ENCODE results near the gene TPCN2.

TPCN2 gene

DNA sequence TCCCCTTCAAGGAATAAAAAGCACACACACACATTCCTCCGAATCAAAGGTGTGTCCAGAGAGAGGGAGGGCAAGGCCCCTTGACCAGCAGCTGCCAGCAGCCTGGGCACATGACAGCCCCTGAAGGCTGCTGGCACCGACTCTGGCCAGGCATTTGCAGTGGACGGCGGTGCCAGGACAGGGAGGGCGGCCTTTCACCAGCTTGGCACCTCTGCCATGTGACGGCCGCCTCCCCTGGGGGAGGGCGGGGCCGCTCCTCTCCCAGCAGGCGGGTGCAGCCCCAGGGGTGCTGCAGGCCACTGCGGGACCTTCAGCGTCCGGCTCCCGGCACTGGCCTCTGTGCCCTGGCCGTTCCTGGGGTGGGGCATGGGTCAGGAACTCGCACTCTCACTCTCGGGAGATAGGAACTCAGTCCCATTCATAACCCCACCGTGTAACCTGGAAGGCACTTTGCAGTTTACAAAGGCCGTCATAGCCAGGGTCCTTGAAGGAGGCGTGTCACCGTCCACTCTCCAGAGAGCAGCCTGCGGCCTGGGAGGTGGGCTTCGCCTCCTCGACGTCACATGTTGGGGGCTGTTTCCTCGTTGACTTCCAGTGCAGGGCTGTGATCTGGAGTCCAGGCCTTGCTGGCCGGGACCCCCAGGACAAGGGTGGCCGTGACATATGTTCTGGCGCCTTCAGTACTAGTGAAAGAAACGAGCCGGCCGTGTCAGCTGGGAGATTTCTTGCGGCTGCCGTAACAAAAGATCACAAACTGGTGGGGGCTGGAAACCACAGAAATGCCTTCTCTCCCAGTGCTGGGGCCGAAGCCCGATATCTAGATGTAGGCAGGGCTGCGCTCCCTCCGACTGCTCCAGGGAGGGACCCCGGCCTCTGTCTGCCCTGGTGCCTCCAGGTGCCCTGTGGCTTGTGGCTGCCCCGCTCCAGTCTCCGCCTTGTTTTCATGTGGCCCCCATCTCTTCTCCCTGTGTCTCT is 67.1 kb downstream of the TPCN2 start:
- TF ChIP-seq BACH2 (CRISPR knock-in tag; IDR thresholded peaks at IDR 0.05; ENCODE audit: borderline replicate concordance) = no peak
- TF ChIP-seq, protein P1, sequence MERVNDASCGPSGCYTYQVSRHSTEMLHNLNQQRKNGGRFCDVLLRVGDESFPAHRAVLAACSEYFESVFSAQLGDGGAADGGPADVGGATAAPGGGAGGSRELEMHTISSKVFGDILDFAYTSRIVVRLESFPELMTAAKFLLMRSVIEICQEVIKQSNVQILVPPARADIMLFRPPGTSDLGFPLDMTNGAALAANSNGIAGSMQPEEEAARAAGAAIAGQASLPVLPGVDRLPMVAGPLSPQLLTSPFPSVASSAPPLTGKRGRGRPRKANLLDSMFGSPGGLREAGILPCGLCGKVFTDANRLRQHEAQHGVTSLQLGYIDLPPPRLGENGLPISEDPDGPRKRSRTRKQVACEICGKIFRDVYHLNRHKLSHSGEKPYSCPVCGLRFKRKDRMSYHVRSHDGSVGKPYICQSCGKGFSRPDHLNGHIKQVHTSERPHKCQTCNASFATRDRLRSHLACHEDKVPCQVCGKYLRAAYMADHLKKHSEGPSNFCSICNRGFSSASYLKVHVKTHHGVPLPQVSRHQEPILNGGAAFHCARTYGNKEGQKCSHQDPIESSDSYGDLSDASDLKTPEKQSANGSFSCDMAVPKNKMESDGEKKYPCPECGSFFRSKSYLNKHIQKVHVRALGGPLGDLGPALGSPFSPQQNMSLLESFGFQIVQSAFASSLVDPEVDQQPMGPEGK (CRISPR knock-in tag; IDR thresholded peaks at IDR 0.05; ENCODE audit: borderline replicate concordance) = no peak
- no peak for TF ChIP-seq CSDC2 (CRISPR knock-in tag; IDR thresholded peaks at IDR 0.05)
- TF ChIP-seq PPARA (CRISPR knock-in tag; IDR thresholded peaks at IDR 0.05; ENCODE audit: borderline replicate concordance) = no peak
- no peak for TF ChIP-seq TCF4 (CRISPR knock-in tag; IDR thresholded peaks at IDR 0.05; ENCODE audit: borderline replicate concordance)
- no peak for TF ChIP-seq OSR1 (CRISPR knock-in tag; IDR thresholded peaks at IDR 0.05)
- TF ChIP-seq RARB (CRISPR knock-in tag; IDR thresholded peaks at IDR 0.05) = no peak
- TF ChIP-seq ZNF70 (CRISPR knock-in tag; IDR thresholded peaks at IDR 0.05) = no peak
- TF ChIP-seq SNAI2 (CRISPR knock-in tag; IDR thresholded peaks at IDR 0.05) = no peak
- no peak for TF ChIP-seq ISL1 (CRISPR knock-in tag; IDR thresholded peaks at IDR 0.05)
- TF ChIP-seq, protein P2, sequence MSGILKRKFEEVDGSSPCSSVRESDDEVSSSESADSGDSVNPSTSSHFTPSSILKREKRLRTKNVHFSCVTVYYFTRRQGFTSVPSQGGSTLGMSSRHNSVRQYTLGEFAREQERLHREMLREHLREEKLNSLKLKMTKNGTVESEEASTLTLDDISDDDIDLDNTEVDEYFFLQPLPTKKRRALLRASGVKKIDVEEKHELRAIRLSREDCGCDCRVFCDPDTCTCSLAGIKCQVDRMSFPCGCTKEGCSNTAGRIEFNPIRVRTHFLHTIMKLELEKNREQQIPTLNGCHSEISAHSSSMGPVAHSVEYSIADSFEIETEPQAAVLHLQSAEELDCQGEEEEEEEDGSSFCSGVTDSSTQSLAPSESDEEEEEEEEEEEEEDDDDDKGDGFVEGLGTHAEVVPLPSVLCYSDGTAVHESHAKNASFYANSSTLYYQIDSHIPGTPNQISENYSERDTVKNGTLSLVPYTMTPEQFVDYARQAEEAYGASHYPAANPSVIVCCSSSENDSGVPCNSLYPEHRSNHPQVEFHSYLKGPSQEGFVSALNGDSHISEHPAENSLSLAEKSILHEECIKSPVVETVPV (CRISPR knock-in tag; IDR thresholded peaks at IDR 0.05) = no peak
- TF ChIP-seq GLIS3 (CRISPR knock-in tag; IDR thresholded peaks at IDR 0.05) = no peak
- TF ChIP-seq, protein P3, sequence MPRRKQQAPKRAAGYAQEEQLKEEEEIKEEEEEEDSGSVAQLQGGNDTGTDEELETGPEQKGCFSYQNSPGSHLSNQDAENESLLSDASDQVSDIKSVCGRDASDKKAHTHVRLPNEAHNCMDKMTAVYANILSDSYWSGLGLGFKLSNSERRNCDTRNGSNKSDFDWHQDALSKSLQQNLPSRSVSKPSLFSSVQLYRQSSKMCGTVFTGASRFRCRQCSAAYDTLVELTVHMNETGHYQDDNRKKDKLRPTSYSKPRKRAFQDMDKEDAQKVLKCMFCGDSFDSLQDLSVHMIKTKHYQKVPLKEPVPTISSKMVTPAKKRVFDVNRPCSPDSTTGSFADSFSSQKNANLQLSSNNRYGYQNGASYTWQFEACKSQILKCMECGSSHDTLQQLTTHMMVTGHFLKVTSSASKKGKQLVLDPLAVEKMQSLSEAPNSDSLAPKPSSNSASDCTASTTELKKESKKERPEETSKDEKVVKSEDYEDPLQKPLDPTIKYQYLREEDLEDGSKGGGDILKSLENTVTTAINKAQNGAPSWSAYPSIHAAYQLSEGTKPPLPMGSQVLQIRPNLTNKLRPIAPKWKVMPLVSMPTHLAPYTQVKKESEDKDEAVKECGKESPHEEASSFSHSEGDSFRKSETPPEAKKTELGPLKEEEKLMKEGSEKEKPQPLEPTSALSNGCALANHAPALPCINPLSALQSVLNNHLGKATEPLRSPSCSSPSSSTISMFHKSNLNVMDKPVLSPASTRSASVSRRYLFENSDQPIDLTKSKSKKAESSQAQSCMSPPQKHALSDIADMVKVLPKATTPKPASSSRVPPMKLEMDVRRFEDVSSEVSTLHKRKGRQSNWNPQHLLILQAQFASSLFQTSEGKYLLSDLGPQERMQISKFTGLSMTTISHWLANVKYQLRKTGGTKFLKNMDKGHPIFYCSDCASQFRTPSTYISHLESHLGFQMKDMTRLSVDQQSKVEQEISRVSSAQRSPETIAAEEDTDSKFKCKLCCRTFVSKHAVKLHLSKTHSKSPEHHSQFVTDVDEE (CRISPR knock-in tag; IDR thresholded peaks at IDR 0.05) = no peak
- TF ChIP-seq ZNF565 (CRISPR knock-in tag; conservative IDR thresholded peaks at IDR 0.05; ENCODE audit: low read depth) = no peak
- no peak for TF ChIP-seq POU6F1 (CRISPR knock-in tag; IDR thresholded peaks at IDR 0.05; ENCODE audit: borderline replicate concordance, low read depth)
- no peak for TF ChIP-seq ZC3H10 (CRISPR knock-in tag; IDR thresholded peaks at IDR 0.05)
- TF ChIP-seq ARNTL (CRISPR knock-in tag; IDR thresholded peaks at IDR 0.05; ENCODE audit: borderline replicate concordance, low read depth) = no peak
- no peak for TF ChIP-seq CREB5 (CRISPR knock-in tag; IDR thresholded peaks at IDR 0.05; ENCODE audit: low read depth)
- TF ChIP-seq ZFP3 (CRISPR knock-in tag; IDR thresholded peaks at IDR 0.05) = no peak
- no peak for ATAC-seq

- ATAC-seq = no peak
- TF ChIP-seq ZNF565 (CRISPR knock-in tag; conservative IDR thresholded peaks at IDR 0.05; ENCODE audit: low read depth) (no peak), POU6F1 (CRISPR knock-in tag; IDR thresholded peaks at IDR 0.05; ENCODE audit: borderline replicate concordance, low read depth) (no peak), ISL1 (CRISPR knock-in tag; IDR thresholded peaks at IDR 0.05) (no peak), ZC3H10 (CRISPR knock-in tag; IDR thresholded peaks at IDR 0.05) (no peak), PPARA (CRISPR knock-in tag; IDR thresholded peaks at IDR 0.05; ENCODE audit: borderline replicate concordance) (no peak), TOX (CRISPR knock-in tag; IDR thresholded peaks at IDR 0.05; ENCODE audit: borderline replicate concordance) (no peak), TCF4 (CRISPR knock-in tag; IDR thresholded peaks at IDR 0.05; ENCODE audit: borderline replicate concordance) (no peak), ZNF8 (CRISPR knock-in tag; IDR thresholded peaks at IDR 0.05) (no peak), ZFP30 (CRISPR knock-in tag; IDR thresholded peaks at IDR 0.05) (no peak), GLIS3 (CRISPR knock-in tag; IDR thresholded peaks at IDR 0.05) (no peak), ARNTL (CRISPR knock-in tag; IDR thresholded peaks at IDR 0.05; ENCODE audit: borderline replicate concordance, low read depth) (no peak), BACH2 (CRISPR knock-in tag; IDR thresholded peaks at IDR 0.05; ENCODE audit: borderline replicate concordance) (no peak)
Measured at GRCh38 chr11:69116671-69117070, 67.9 kb downstream of the TPCN2 start.
